GM20000 (cell line): ENCODE results near the gene LRRC8B.

Source experiments
- DNase-seq: peaks from one replicate; pipeline ENCODE4 v3.0.0; 2012; ENCODE audit warnings: low spot score
- TF ChIP-seq, protein P1 (sequence below): IDR thresholded peaks from 2 replicates; pipeline ENCODE4 v1.5.1; 2012; ENCODE audit warnings: mild to moderate bottlenecking, control low read depth; ENCODE audit errors: extremely low read depth, missing control alignments

Gene LRRC8B

DNA sequence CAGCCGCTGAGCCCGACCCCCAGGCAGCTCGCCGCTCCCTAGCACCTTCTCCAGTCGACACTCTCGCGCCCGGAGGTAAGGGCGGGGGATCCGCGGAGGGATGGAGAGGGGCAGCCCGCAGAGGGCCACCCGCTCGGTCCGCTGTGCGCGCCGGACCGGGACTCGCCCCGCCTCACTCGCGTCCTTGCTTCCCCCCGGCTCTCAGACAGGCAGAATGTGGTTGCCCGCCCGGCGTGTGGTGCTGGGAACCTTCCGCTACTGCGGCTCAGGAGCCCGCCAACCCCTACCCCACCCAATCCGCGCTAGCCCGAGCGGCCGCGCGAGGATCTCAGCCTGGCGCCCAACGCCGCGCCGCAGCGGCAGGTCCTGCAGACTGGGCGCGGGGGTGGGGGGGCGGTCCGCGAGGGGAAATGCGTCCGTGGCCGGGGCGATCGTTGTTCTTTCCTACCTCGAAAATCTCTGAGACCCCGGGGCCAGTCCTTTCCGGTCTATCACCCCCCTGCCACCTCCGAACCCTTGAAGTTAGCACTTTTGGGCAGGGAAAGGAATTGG is 108.7 kb downstream of the LRRC8B start:
- TF ChIP-seq, protein P1, sequence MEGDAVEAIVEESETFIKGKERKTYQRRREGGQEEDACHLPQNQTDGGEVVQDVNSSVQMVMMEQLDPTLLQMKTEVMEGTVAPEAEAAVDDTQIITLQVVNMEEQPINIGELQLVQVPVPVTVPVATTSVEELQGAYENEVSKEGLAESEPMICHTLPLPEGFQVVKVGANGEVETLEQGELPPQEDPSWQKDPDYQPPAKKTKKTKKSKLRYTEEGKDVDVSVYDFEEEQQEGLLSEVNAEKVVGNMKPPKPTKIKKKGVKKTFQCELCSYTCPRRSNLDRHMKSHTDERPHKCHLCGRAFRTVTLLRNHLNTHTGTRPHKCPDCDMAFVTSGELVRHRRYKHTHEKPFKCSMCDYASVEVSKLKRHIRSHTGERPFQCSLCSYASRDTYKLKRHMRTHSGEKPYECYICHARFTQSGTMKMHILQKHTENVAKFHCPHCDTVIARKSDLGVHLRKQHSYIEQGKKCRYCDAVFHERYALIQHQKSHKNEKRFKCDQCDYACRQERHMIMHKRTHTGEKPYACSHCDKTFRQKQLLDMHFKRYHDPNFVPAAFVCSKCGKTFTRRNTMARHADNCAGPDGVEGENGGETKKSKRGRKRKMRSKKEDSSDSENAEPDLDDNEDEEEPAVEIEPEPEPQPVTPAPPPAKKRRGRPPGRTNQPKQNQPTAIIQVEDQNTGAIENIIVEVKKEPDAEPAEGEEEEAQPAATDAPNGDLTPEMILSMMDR = no peak
- peak; percentile 72 for DNase-seq

DNA sequence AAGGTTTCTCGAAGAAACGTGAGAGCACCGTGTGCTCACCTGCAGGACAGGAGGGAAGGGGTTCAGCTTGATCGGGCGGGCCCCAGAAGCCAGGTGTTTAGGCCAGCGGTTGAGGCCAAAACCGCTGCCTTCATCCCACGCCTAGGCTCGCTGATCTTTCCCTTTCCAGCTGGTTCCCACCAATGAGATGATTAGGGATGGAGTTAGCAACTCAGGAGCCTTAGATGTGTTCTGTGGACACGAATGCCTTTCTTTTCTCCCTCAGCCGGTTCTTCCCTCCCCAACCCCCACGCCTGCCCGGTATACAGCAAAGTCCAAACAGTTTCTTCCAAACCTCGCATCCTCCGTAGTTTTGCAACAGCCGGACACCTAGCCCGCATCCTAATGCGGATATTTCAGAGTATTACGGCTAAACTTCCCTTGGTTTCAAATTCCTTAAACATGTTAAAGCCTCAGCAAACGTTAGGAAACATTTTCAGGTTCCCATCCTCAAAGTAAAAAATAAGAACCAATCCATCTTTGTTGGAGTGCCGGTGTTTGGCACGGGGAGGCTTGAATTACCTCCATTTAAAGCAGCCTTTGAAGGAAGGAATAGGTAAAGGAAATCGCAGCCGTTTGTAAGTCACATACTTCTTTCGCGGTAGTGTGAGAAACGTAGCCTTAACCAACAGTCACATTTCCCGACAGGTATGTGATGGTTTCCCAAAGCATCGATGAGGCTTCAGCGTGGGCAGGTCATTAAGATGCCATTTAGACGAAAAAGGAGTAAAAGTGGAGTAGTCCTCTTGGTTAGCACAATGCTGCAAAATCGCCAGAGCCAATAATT is 109.4 kb downstream of the LRRC8B start:
- TF ChIP-seq, protein P1 = no peak
- DNase-seq = no peak

DNA sequence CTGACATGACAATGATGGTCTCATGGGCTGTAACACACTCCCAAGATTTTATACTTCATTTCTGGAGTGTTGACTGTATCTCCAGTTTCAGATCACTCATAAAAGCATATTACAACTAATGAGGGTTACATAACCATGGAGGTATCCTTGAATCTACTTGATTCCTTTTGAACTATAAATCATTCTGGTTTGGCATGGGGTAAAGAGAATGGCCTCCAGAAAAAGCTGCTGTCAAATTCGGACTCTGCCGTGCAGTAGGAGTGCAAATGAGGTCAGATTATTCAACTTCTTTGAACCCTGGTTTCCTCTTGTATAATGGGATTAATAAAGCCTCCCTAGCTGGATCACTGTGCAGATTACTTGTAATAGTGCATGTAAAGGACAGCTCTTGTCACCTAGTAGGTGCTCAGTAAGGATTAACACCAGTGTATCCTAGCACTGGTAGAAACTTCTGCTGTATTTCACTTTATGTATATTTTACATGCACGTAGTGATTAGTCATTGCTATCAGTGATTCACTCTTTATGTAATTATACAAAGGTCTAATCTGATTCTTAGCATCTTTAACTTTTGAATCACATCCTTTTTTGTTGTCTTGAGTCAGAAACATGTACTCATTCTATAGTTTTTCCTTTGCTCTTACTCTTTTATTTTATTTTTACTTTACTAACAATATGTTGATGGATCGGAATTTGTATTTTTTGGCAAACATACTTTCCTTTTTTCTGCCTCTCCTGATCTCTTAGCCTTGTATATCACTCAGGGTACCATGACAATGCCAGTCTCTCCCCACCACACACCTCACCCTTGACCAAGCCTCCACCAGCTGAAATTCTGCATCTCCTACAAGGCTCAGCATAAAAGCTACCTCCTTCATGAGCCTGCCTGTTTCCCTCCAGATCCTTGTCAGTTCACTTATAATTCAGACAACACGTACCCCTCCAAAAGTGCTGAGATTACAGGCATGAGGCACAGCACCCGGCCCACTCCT is 111.5 kb downstream of the LRRC8B start:
- TF ChIP-seq, protein P1 = no peak
- DNase-seq = no peak

DNA sequence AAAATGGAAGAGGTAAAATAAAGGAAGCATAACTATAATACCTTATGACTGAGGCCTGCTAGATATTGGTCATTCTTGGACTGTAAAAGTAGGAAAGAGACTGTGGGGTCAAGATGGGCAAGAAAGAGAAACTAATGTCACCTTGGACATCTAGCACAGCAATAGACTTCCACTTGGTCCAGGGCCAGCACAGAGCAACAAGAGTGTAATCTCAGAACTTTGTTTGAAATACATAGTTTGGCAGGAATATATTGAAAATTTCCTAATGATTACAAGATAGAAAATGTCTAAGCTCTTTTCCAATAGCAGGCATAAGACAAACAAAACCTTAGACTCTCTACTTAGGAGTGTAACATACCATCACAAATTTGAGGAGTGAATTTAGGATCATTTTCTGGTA is 112.9 kb downstream of the LRRC8B start:
- no peak for DNase-seq
- TF ChIP-seq, protein P1 = no peak

DNA sequence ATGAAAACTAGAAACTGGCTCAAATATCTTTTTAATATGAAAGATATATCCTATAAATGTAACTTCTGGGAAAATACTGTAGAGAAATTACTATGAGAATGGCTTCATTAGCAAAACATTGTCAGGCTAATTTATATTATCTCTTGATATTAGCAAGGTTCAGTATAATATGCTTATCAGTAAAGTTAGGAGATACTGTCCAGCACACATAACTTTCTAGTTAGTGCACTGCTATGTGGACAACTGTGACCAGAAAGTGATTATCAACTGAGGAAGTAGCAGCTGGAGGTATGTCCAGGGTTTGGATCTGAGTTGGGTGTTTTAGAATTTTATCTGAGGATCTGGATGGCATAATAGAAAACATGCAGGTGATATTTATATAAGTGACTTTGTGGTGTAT is 115.8 kb downstream of the LRRC8B start:
- TF ChIP-seq, protein P1 = no peak
- no peak for DNase-seq

DNA sequence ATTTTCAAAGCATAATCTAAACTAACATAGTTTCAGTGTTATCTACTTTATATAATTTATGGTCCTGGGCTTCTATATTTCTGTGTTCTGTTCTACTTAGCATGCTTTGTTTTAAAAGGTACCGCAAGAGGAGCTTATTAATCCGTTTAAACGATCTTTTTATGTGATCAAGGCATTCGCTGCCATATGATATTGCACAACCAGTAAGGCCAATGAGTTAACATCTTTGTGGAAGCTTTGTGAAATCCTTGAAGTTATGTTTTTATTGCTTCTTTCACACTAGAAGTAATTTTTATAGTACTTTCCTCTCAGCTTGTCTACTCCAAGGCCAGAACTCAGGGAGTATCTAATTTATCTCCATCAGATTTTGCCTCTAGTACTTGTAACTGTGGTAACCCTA is 117.2 kb downstream of the LRRC8B start:
- TF ChIP-seq, protein P1 = no peak
- DNase-seq = no peak

DNA sequence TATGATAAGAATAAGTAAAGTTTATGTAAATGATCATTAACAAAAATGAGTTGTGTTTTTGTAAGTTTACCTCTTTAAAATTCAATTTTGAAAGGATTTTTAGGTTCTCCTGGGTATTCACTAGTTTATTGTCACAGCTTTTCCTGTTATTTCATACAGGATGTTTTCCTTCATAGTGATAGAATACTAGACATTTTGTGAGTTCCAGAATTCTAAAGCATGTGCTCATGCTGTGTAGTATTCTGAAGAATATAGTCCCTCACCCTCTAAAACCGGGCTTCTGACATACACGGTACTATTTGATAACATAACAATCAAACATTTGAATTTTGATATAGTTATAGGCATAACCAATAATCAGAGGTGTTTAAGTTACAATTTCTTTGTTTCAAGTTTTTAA is 118.9 kb downstream of the LRRC8B start:
- TF ChIP-seq, protein P1 = no peak

More for the DNA sequence above, 118.9 kb downstream of the LRRC8B start:
- DNase-seq = no peak
